Ishikawa (cell line): ENCODE measurements around the gene SMG1.

Experiments used
- EP300 ChIP-seq: IDR thresholded peaks from 2 replicates; pipeline ENCODE4 v1.6.1; 2012; ENCODE audit warnings: borderline replicate concordance
- TAF1 ChIP-seq: IDR thresholded peaks from 2 replicates; pipeline ENCODE4 v1.6.1; 2012; ENCODE audit warnings: low read depth, mild to moderate bottlenecking
- TCF12 ChIP-seq: IDR thresholded peaks from 2 replicates; pipeline ENCODE4 v1.6.1; 2012; ENCODE audit warnings: low read depth

GRCh38 chr16:18796377-18796776 lies 129.8 kb downstream of the SMG1 start:
- TF ChIP-seq TCF12, result no peak
- TF ChIP-seq EP300, result no peak
- no peak for TF ChIP-seq TAF1
